GM12878 (cell line): ENCODE measurements around the gene ZFYVE21. TPM values are rescaled to one million over a fixed set of nuclear protein-coding genes. Genes with fewer than 3 reads are reported as not detected.

Source experiments
- ATAC-seq: fragments of 200-7000 bp; cut with Tn5 transposase; 3 replicates; pipeline ENCODE4 v1.9.1; 2020; ENCODE audit warnings: mild to moderate bottlenecking, moderate library complexity
- BruUV-seq: library from RNA; stranded (reverse); fragments of 400-500 nt; replicated peaks from 2 replicates; lab custom pipeline; 2021; lab: Mats Ljungman, UMichigan
- CTCF ChIA-PET: fragments of 300-600 bp; sonication (Branson Sonifier 250); formaldehyde crosslinking; extraction: SDS; loops from one replicate; lab custom pipeline; 2021; ENCODE audit warnings: inconsistent platforms; lab: Yijun Ruan, JAX
- POLR2A ChIA-PET: fragments of 350-600 bp; formaldehyde crosslinking; extraction: SDS; loops from one replicate; lab custom pipeline; 2021; ENCODE audit warnings: inconsistent platforms; lab: Charles Lee
- RAD21 ChIA-PET: fragments of 300-600 bp; sonication (Branson Sonifier 250); formaldehyde crosslinking; loops from one replicate; lab custom pipeline; 2023; ENCODE audit warnings: antibody characterized with exemption; ENCODE audit not compliant: unreplicated experiment; lab: Charles Lee
- SMC1A ChIA-PET: fragments of 300-600 bp; sonication (Branson Sonifier 250); formaldehyde crosslinking; loops from one replicate; lab custom pipeline; 2023; ENCODE audit not compliant: unreplicated experiment, uncharacterized antibody; lab: Charles Lee
- DNase-seq: peaks from one replicate; pipeline ENCODE4 v3.0.0-alpha.2; 2011; ENCODE audit warnings: low read depth, low spot score
- FAIRE-seq: peaks from 3 replicates; lab custom pipeline; 2011; peaks lifted over from hg19 to GRCh38; lab: Jason Lieb, UNC
- H2AFZ ChIP-seq: 2 replicates; pipeline ENCODE4 v1.6.0; 2011; ENCODE audit warnings: low read depth, low read length, control low read depth; ENCODE audit not compliant: control insufficient read depth
- H3K27ac ChIP-seq: 2 replicates; pipeline ENCODE4 v1.5.1; 2011; ENCODE audit warnings: control low read depth; ENCODE audit not compliant: control insufficient read depth, insufficient read depth
- H3K27me3 ChIP-seq, 2 experiments: replicated peaks in 1 of 2; 2 replicates each; pipeline versions ENCODE4 v1.6.0 to v1.6.1; 2011; ENCODE audit warnings: low read length in 1 of 2; ENCODE audit not compliant: control insufficient read depth in 2 of 2, insufficient read depth in 2 of 2
- H3K36me3 ChIP-seq, 2 experiments: 2 replicates each; pipeline ENCODE4 v1.5.1; 2011; ENCODE audit warnings: low read length in 1 of 2; ENCODE audit not compliant: control insufficient read depth in 2 of 2, insufficient read depth in 2 of 2
- H3K4me1 ChIP-seq: 2 replicates; pipeline ENCODE4 v1.6.1; 2011; ENCODE audit warnings: mild to moderate bottlenecking, low read length, moderate library complexity, mixed read lengths; ENCODE audit not compliant: control insufficient read depth, insufficient read depth
- H3K4me2 ChIP-seq: 2 replicates; pipeline ENCODE4 v1.6.0; 2011; ENCODE audit warnings: control low read depth; ENCODE audit not compliant: control insufficient read depth, insufficient read depth
- H3K4me3 ChIP-seq: fragments of 200-600 bp; sonication (generic); 2 replicates; pipeline ENCODE4 v1.5.1; 2016
- H3K79me2 ChIP-seq: 2 replicates; pipeline ENCODE4 v1.6.0; 2011; ENCODE audit warnings: low read length; ENCODE audit not compliant: control insufficient read depth, insufficient read depth
- H3K9ac ChIP-seq: 2 replicates; pipeline ENCODE4 v1.8.0; 2011; ENCODE audit warnings: low read length, control low read depth, mixed read lengths; ENCODE audit not compliant: control insufficient read depth, insufficient read depth
- H3K9me3 ChIP-seq: replicated peaks from 3 replicates; pipeline ENCODE4 v1.5.1; 2011; ENCODE audit warnings: mild to moderate bottlenecking, low read length; ENCODE audit not compliant: control insufficient read depth, insufficient read depth
- H4K20me1 ChIP-seq: 2 replicates; pipeline ENCODE4 v1.6.0; 2011; ENCODE audit not compliant: control insufficient read depth, insufficient read depth
- NFXL1 ChIP-seq: fragments of 450-650 bp; IDR thresholded peaks from 2 replicates; pipeline ENCODE4 v1.6.1; 2017; ENCODE audit warnings: antibody characterized with exemption, mild to moderate bottlenecking, borderline replicate concordance
- POLR2AphosphoS5 ChIP-seq: IDR thresholded peaks from 2 replicates; pipeline ENCODE4 v1.6.1; 2011; ENCODE audit warnings: mild to moderate bottlenecking, low read length, inconsistent platforms
- TCF3 ChIP-seq: IDR thresholded peaks from 2 replicates; pipeline ENCODE4 v1.6.1; 2012; ENCODE audit warnings: low read depth, mild to moderate bottlenecking, low read length, borderline replicate concordance; ENCODE audit not compliant: insufficient read depth
- WGBS: methylation state at CpG from one replicate; pipeline ENCODE4 v1.1.6; 2016; ENCODE audit warnings: low lambda C conversion rate; ENCODE audit not compliant: insufficient replicate concordance, insufficient coverage; ENCODE audit errors: missing lambda C conversion rate; 5-methylcytosine and 5-hydroxymethylcytosine counted together
- in situ Hi-C: fragments of 300-500 bp; cut with MboI; formaldehyde crosslinking; loops from 9 replicates; pipeline ENCODE4 v1.14.3; 2018; ENCODE audit warnings: mixed read lengths
- intact Hi-C: fragments of 100-400 bp; cut with micrococcal nuclease; formaldehyde crosslinking; loops from one replicate; pipeline ENCODE4 v1.14.2; 2022; ENCODE audit not compliant: unreplicated experiment
- polyA plus RNA-seq, 11 experiments: library from polyadenylated mRNA; depleted of rRNA in 4 of 11; unstranded in 6 of 11; stranded (reverse) in 5 of 11; fragments of >200 nt; fragmentation: Nextera tagmentation in 4 of 11; fragmentation: Illumina TruSeq in 1 of 11; extraction: Ambion mirVana in 4 of 11; extraction: Trizol in 1 of 11; gene quantifications; 1 replicate in 1 of 11; 2 replicates in 10 of 11; pipeline versions ENCODE4 v1.2.1 to v1.2.3, GENCODE V29; 2011 to 2016; ENCODE audit warnings: inconsistent platforms in 2 of 11, missing spikeins in 2 of 11, low read depth in 1 of 11
- total RNA-seq, 4 experiments: library from RNA; depleted of rRNA in 3 of 4; stranded (reverse); fragments of >200 nt in 3 of 4; fragmentation: Illumina TruSeq in 1 of 4; extraction: Trizol in 1 of 4; gene quantifications; 2 replicates each; pipeline versions ENCODE4 v1.2.1 to v1.2.3, GENCODE V29; 2013 to 2021
- TF ChIP-seq, protein P1 (sequence below): fragments of 450-650 bp; IDR thresholded peaks from 2 replicates; pipeline ENCODE4 v1.6.1; 2016; ENCODE audit warnings: mild to moderate bottlenecking
- TF ChIP-seq, protein P2 (sequence below): fragments of 150-350 bp; IDR thresholded peaks from 2 replicates; pipeline ENCODE4 v1.6.1; 2016; ENCODE audit warnings: low read depth, low read length

ZFYVE21 gene
- total and polyA plus RNA-seq, 10 of the 15 experiments (the other 5 are each of a cell fraction or from before 2014, with no cell fraction given) = 0.79 to 21.7 (median 13.8) TPM

DNA sequence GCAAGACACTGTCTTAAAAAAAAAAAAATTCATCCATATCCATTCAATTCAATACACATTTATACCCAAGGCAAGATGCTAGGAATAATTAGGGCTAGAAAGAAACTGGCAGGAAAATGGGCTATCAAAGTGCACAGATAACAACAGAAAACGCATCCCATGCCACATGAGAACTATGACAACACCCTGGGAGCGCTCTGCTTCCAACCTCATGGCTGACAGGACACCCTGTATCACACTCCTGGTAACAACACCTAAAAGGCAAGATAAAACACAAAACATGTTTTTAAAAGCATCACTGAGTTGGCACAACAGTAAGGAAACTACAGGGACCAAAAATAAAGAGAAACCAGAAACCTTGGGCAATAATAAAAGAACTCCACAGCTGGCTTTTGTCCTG is 54.9 kb downstream of the ZFYVE21 start:
- BruUV-seq = no TSS peak

More for the DNA sequence above, 54.9 kb downstream of the ZFYVE21 start:
- no peak overlapping the region for H3K27ac ChIP-seq
- H3K36me3 ChIP-seq = no peaks in the 10 kb centered on the region
- no peaks in the 10 kb centered on the region; the same call in 2 of the 3 replicates for H3K9me3 ChIP-seq
- RAD21 ChIA-PET = no interaction called here
- FAIRE-seq (no peak), ATAC-seq (no peak), DNase-seq (no peak)
- no peak overlapping the region for H3K9ac ChIP-seq
- no peak overlapping the region for H3K4me3 ChIP-seq
- H3K27me3 ChIP-seq = no peaks in the 10 kb centered on the region
- TF ChIP-seq, protein P1, sequence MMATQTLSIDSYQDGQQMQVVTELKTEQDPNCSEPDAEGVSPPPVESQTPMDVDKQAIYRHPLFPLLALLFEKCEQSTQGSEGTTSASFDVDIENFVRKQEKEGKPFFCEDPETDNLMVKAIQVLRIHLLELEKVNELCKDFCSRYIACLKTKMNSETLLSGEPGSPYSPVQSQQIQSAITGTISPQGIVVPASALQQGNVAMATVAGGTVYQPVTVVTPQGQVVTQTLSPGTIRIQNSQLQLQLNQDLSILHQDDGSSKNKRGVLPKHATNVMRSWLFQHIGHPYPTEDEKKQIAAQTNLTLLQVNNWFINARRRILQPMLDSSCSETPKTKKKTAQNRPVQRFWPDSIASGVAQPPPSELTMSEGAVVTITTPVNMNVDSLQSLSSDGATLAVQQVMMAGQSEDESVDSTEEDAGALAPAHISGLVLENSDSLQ = no peak
- TF ChIP-seq NFXL1 (no peak), POLR2AphosphoS5 (no peak), TCF3 (no peak)
- TF ChIP-seq, protein P2, sequence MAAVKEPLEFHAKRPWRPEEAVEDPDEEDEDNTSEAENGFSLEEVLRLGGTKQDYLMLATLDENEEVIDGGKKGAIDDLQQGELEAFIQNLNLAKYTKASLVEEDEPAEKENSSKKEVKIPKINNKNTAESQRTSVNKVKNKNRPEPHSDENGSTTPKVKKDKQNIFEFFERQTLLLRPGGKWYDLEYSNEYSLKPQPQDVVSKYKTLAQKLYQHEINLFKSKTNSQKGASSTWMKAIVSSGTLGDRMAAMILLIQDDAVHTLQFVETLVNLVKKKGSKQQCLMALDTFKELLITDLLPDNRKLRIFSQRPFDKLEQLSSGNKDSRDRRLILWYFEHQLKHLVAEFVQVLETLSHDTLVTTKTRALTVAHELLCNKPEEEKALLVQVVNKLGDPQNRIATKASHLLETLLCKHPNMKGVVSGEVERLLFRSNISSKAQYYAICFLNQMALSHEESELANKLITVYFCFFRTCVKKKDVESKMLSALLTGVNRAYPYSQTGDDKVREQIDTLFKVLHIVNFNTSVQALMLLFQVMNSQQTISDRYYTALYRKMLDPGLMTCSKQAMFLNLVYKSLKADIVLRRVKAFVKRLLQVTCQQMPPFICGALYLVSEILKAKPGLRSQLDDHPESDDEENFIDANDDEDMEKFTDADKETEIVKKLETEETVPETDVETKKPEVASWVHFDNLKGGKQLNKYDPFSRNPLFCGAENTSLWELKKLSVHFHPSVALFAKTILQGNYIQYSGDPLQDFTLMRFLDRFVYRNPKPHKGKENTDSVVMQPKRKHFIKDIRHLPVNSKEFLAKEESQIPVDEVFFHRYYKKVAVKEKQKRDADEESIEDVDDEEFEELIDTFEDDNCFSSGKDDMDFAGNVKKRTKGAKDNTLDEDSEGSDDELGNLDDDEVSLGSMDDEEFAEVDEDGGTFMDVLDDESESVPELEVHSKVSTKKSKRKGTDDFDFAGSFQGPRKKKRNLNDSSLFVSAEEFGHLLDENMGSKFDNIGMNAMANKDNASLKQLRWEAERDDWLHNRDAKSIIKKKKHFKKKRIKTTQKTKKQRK = no peak
- in situ Hi-C loops = no loop called here
- H2AFZ ChIP-seq = no peak overlapping the region
- POLR2A ChIA-PET = no interaction called here
- SMC1A ChIA-PET = interaction anchor here (1.0 to 1.1 kb wide), 2 partner anchors 10 to 219 kb away, joined by 3 read pairs; no protein-coding TSS in a partner anchor
- H4K20me1 ChIP-seq = no peaks in the 10 kb centered on the region
- no peak overlapping the region for H3K4me2 ChIP-seq
- no peaks in the 10 kb centered on the region for H3K79me2 ChIP-seq
- H3K4me1 ChIP-seq = no peaks in the 10 kb centered on the region
- intact Hi-C loops = no loop called here
- CTCF ChIA-PET = interaction anchor here (0.6 to 1.0 kb wide), 2 partner anchors 11 to 140 kb away, joined by 3 read pairs; no protein-coding TSS in a partner anchor
- 97% methylated on average over 2 of the region's 2 CpGs for WGBS
